Panc1 (cell line): ENCODE results near the gene LONP2. TPM values are rescaled to one million over a fixed set of nuclear protein-coding genes. Genes with fewer than 3 reads are reported as not detected.

ENCODE experiments used
- ATAC-seq: fragments of 200-7000 bp; cut with Tn5 transposase; 2 replicates; pipeline ENCODE4 v1.9.1; 2020; ENCODE audit warnings: mild to moderate bottlenecking, moderate library complexity
- BruUV-seq: library from RNA; stranded (reverse); fragments of 400-500 nt; replicated peaks from 2 replicates; lab custom pipeline; 2021; lab: Mats Ljungman, UMichigan
- CTCF ChIA-PET: fragments of 300-600 bp; sonication (Branson Sonifier 250); formaldehyde crosslinking; loops from one replicate; lab custom pipeline; 2022; ENCODE audit warnings: antibody characterized with exemption; lab: Charles Lee
- POLR2A ChIA-PET: fragments of 300-600 bp; sonication (Branson Sonifier 250); formaldehyde crosslinking; loops from one replicate; lab custom pipeline; 2022; ENCODE audit warnings: antibody characterized with exemption; lab: Charles Lee
- DNase-seq: peaks from one replicate; pipeline ENCODE4 v3.0.0-alpha.2; 2010; ENCODE audit warnings: low read depth, low spot score
- H3K27ac ChIP-seq: 2 replicates; pipeline ENCODE4 v1.5.1; 2011; ENCODE audit warnings: mild to moderate bottlenecking, low read length, inconsistent platforms
- H3K27me3 ChIP-seq: fragments of 200-500 bp; sonication (Bioruptor generic); 2 replicates; pipeline ENCODE4 v1.6.0; 2014; ENCODE audit warnings: low read length, inconsistent platforms; ENCODE audit not compliant: control insufficient read depth, insufficient read depth
- H3K36me3 ChIP-seq: fragments of 200-500 bp; sonication (Bioruptor generic); 2 replicates; pipeline ENCODE4 v1.5.1; 2014; ENCODE audit warnings: inconsistent platforms, mild to moderate bottlenecking, low read length, moderate library complexity; ENCODE audit not compliant: control insufficient read depth, insufficient read depth
- H3K4me1 ChIP-seq: 2 replicates; pipeline ENCODE4 v1.5.1; 2011; ENCODE audit warnings: inconsistent platforms, mild to moderate bottlenecking, low read length, moderate library complexity; ENCODE audit not compliant: control insufficient read depth, insufficient read depth
- H3K4me3 ChIP-seq, 2 experiments: 2 replicates each; pipeline ENCODE4 v1.5.1; 2011 to 2012; ENCODE audit warnings: low read depth in 2 of 2, low read length in 2 of 2, mild to moderate bottlenecking in 2 of 2, inconsistent platforms in 1 of 2, moderate library complexity in 1 of 2
- H3K9me3 ChIP-seq: fragments of 200-500 bp; sonication (Bioruptor generic); 2 replicates; pipeline ENCODE4 v1.5.1; 2014; ENCODE audit warnings: low read depth, mild to moderate bottlenecking, inconsistent platforms, low read length, moderate library complexity; ENCODE audit not compliant: control insufficient read depth, insufficient read depth
- POLR2AphosphoS5 ChIP-seq: IDR thresholded peaks from 2 replicates; pipeline ENCODE4 v1.6.1; 2012; ENCODE audit warnings: mild to moderate bottlenecking, low read depth, low read length, moderate library complexity
- REST ChIP-seq, 2 experiments: IDR thresholded peaks; 2 replicates each; pipeline ENCODE4 v1.6.1; 2011 to 2012; ENCODE audit warnings: low read depth in 2 of 2, control low read depth in 1 of 2, low read length in 1 of 2, mild to moderate bottlenecking in 1 of 2, moderate library complexity in 1 of 2; ENCODE audit not compliant: insufficient read depth in 1 of 2
- SIN3A ChIP-seq: IDR thresholded peaks from 2 replicates; pipeline ENCODE4 v1.6.1; 2012; ENCODE audit warnings: low read depth, mild to moderate bottlenecking, low read length, moderate library complexity, borderline replicate concordance; ENCODE audit not compliant: insufficient read depth
- TCF7L2 ChIP-seq: IDR thresholded peaks from 2 replicates; pipeline ENCODE4 v1.6.1; 2011; ENCODE audit warnings: mild to moderate bottlenecking, low read depth, low read length, inconsistent platforms
- in situ Hi-C: cut with HindIII; loops from 2 replicates; pipeline ENCODE4 v1.10.0; 2016; ENCODE audit warnings: low sequenced_read_pairs, low pct_unique_long_range_greater_than_20kb
- intact Hi-C: fragments of 100-400 bp; cut with micrococcal nuclease; formaldehyde crosslinking; loops from one replicate; pipeline ENCODE4 v1.10.0; 2022; ENCODE audit not compliant: unreplicated experiment
- total RNA-seq: library from RNA; stranded (reverse); gene quantifications from one replicate; pipeline ENCODE4 v1.2.1, GENCODE V29; 2021; ENCODE audit not compliant: unreplicated experiment
- TF ChIP-seq, protein P1 (sequence below): fragments of 450-650 bp; IDR thresholded peaks from 2 replicates; pipeline ENCODE4 v1.5.1; 2017; ENCODE audit warnings: mild to moderate bottlenecking

Gene LONP2
- total RNA-seq, 1 experiment from 2014 or later, result 22.9 TPM

GRCh38 chr16:48282636-48283263 lies 38.6 kb downstream of the LONP2 start:
- POLR2A ChIA-PET, result interaction anchor here (0.6 kb wide), 1 partner anchor 308 kb away, joined by 8 read pairs; no protein-coding TSS in a partner anchor
- Histone ChIP-seq H3K36me3 (no peaks in the 10 kb centered on the region), H3K27me3 (no peaks in the 10 kb centered on the region), H3K27ac (no peak overlapping the region), H3K4me3 (no peak overlapping the region), H3K9me3 (no peaks in the 10 kb centered on the region), H3K4me1 (no peaks in the 10 kb centered on the region; the same call in 1 of the 2 replicates)
- CTCF ChIA-PET, result no interaction called here
- ATAC-seq, result no peak
- no peak for TF ChIP-seq POLR2AphosphoS5
- TF ChIP-seq REST (IDR thresholded peaks at IDR 0.05; ENCODE audit: insufficient read depth in 1 of 2, low read depth in 2 of 2, low read length in 1 of 2), result no peak
- in situ Hi-C loops (no loop called here), intact Hi-C loops (no loop called here)
- no peak for DNase-seq
- BruUV-seq, result no TSS peak

DNA sequence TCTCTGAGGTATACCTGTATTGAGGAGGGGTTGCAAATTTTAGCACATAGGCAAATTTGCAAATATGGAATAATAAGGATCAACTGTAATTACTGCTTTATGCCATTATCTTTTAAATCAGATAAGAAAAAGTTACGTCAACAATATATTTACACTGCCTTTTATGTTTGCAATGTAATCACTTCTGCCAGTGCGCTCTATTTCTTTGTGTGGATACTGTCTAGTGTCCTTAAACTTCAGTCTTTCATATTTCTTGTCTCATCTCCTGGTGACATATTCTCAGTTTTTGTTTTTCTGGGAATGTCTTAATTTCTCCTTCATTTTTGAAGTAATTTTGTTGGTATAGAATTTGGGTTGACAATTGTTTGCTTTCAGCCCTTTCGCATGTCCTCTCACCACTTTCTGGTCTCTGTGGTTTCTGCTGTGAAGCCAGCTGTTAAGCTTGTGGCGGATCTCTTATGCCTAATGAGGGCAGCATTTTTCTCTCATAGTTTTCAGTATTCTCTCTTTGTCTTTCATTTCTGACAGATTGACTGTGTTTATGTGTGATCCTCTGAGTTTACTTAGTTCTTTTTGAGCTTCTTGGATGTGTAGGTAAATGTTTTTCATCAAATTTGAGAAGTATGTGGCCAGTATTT lies 40.8 kb downstream of the LONP2 start:
- no peak for TF ChIP-seq SIN3A
- no peak for TF ChIP-seq POLR2AphosphoS5
- TF ChIP-seq, protein P1, sequence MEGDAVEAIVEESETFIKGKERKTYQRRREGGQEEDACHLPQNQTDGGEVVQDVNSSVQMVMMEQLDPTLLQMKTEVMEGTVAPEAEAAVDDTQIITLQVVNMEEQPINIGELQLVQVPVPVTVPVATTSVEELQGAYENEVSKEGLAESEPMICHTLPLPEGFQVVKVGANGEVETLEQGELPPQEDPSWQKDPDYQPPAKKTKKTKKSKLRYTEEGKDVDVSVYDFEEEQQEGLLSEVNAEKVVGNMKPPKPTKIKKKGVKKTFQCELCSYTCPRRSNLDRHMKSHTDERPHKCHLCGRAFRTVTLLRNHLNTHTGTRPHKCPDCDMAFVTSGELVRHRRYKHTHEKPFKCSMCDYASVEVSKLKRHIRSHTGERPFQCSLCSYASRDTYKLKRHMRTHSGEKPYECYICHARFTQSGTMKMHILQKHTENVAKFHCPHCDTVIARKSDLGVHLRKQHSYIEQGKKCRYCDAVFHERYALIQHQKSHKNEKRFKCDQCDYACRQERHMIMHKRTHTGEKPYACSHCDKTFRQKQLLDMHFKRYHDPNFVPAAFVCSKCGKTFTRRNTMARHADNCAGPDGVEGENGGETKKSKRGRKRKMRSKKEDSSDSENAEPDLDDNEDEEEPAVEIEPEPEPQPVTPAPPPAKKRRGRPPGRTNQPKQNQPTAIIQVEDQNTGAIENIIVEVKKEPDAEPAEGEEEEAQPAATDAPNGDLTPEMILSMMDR, result no peak
- TF ChIP-seq TCF7L2, result no peak
- TF ChIP-seq REST (IDR thresholded peaks at IDR 0.05; ENCODE audit: insufficient read depth in 1 of 2, low read depth in 2 of 2, low read length in 1 of 2), result no peak
- Histone ChIP-seq H3K4me1 (no peaks in the 10 kb centered on the region; the same call in 1 of the 2 replicates), H3K36me3 (no peaks in the 10 kb centered on the region), H3K27ac (no peak overlapping the region), H3K27me3 (no peaks in the 10 kb centered on the region), H3K9me3 (no peaks in the 10 kb centered on the region), H3K4me3 (no peak overlapping the region)
- ChIA-PET CTCF (no interaction called here), POLR2A (no interaction called here)
- in situ Hi-C loops (no loop called here), intact Hi-C loops (no loop called here)
- ATAC-seq (no peak), DNase-seq (no peak)
- BruUV-seq, result no TSS peak
